ENCODE measurements around the gene IGIP. TPM values are rescaled to one million over a fixed set of nuclear protein-coding genes. Genes with fewer than 3 reads are reported as not detected.

IGIP gene
- total RNA-seq, 1 donor from 2014 or later = 1.1 TPM

- H3K27me3 Mint-ChIP-seq (ENCODE audit: low read depth) = peaks cover 93% of the 10 kb centered on the region
- TF ChIP-seq, protein P1, sequence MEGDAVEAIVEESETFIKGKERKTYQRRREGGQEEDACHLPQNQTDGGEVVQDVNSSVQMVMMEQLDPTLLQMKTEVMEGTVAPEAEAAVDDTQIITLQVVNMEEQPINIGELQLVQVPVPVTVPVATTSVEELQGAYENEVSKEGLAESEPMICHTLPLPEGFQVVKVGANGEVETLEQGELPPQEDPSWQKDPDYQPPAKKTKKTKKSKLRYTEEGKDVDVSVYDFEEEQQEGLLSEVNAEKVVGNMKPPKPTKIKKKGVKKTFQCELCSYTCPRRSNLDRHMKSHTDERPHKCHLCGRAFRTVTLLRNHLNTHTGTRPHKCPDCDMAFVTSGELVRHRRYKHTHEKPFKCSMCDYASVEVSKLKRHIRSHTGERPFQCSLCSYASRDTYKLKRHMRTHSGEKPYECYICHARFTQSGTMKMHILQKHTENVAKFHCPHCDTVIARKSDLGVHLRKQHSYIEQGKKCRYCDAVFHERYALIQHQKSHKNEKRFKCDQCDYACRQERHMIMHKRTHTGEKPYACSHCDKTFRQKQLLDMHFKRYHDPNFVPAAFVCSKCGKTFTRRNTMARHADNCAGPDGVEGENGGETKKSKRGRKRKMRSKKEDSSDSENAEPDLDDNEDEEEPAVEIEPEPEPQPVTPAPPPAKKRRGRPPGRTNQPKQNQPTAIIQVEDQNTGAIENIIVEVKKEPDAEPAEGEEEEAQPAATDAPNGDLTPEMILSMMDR (conservative IDR thresholded peaks at IDR 0.05) = no peak
- DNase-seq (ENCODE audit: low read depth, low spot score) = no peak
- H3K9me3 Mint-ChIP-seq = no peaks in the 10 kb centered on the region
- H3K36me3 Mint-ChIP-seq (ENCODE audit: low read depth) = no peaks in the 10 kb centered on the region
- no peak overlapping the region for H3K4me3 Mint-ChIP-seq
- H3K27ac Mint-ChIP-seq (ENCODE audit: unreplicated experiment) = no peak overlapping the region
- H3K4me1 Mint-ChIP-seq = peaks cover 23% of the 10 kb centered on the region
These were observed 21.6 kb upstream of the IGIP start for GRCh38 chr5:140104100-140104499.

GRCh38 chr5:140106101-140106500, 19.6 kb upstream of the IGIP start:
- no peaks in the 10 kb centered on the region for H3K9me3 Mint-ChIP-seq
- no peak overlapping the region for H3K27ac Mint-ChIP-seq (ENCODE audit: unreplicated experiment)
- TF ChIP-seq, protein P1 (conservative IDR thresholded peaks at IDR 0.05) = no peak
- H3K36me3 Mint-ChIP-seq (ENCODE audit: low read depth) = no peaks in the 10 kb centered on the region
- DNase-seq (ENCODE audit: low read depth, low spot score) = no peak
- H3K4me1 Mint-ChIP-seq = peaks cover 29% of the 10 kb centered on the region
- H3K4me3 Mint-ChIP-seq = peak overlapping the region; percentile 91
- peaks cover 95% of the 10 kb centered on the region for H3K27me3 Mint-ChIP-seq (ENCODE audit: low read depth)

DNA sequence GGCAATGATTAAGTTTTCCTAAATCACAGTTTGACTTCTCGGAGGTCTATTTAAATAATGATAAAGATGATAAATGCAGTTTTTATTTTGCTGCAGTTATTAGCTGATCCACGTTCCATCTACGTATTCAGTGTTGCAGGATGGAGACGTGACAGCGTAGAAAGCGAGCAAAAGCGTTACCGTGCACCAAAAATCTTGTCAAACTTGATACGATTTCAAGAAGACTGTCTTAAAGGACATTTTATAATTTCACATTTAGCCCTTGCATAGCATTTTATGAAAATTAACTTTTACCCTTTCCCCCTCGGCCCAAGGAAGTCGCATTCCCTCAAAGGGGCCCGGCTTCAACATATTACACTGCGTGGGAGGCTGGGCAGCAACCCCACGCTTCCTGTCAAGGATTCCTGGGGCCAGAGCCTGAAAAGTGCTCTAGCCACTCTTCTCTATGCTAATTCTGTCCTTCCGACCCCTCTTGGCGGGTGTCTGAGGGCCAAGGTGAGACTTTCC, 18.9 kb upstream of the IGIP start:
- no peaks in the 10 kb centered on the region for H3K36me3 Mint-ChIP-seq (ENCODE audit: low read depth)
- H3K27me3 Mint-ChIP-seq (ENCODE audit: low read depth) = peaks cover 95% of the 10 kb centered on the region
- H3K27ac Mint-ChIP-seq (ENCODE audit: unreplicated experiment) = no peak overlapping the region
- peaks cover 30% of the 10 kb centered on the region for H3K4me1 Mint-ChIP-seq
- no peaks in the 10 kb centered on the region for H3K9me3 Mint-ChIP-seq
- DNase-seq (ENCODE audit: low read depth, low spot score) = no peak
- peak overlapping the region; percentile 91 for H3K4me3 Mint-ChIP-seq
- TF ChIP-seq, protein P1 (conservative IDR thresholded peaks at IDR 0.05) = no peak

- Mint-ChIP-seq H3K27me3 (ENCODE audit: low read depth) (peaks cover 97% of the 10 kb centered on the region), H3K9me3 (no peaks in the 10 kb centered on the region), H3K36me3 (ENCODE audit: low read depth) (no peaks in the 10 kb centered on the region), H3K27ac (ENCODE audit: unreplicated experiment) (no peak overlapping the region), H3K4me3 (peak overlapping the region; percentile 91), H3K4me1 (peaks cover 30% of the 10 kb centered on the region)
- peak; percentile 81 for DNase-seq (ENCODE audit: low read depth, low spot score)
- TF ChIP-seq, protein P1 (conservative IDR thresholded peaks at IDR 0.05) = peak; percentile 35
These were observed 18.2 kb upstream of the IGIP start for GRCh38 chr5:140107312-140108092.

DNA sequence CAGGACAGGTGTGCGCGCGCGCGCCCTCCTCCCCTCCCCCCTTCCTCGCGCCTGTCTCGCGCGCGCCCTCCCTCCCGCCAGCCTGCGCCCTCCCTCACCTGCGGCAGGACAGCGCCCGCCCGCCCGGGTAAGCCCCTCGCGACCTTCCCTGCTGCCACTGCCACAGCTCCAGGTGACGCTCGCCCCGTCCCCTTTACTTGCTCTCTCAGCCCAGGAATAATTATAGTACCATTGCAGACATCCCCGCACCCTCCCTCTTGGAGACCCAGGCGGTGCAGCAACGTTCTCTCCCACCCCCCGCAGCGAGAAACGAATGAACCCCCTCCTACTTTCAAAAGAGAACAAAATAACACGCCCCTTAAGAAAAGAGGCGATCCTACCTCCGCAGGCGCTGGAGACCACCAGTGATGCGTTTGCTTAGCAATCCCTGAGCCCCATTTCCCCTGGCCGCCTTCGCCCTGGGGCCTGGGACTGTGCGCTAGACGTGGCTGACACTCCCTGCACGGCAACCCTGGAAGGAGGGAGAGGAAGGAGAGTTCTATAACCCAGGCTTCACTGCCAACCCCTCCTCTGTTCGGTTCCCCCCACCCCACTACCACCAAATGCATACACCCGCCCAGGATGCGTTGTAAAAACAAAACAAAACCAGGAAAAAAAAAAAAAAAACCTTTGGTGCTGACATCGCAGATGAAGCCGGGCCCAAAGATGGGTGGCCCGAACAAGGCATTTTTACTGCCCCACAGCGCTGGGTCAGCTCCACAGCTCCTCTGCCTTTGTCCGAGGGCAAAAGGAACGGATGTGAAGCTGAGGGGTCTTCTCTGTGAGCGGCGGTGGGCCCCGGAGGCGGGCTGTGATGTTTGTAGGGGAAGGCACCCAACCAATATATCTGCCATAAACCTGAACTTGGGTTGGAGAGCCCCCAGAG, 17.4 kb upstream of the IGIP start:
- peak; percentile 12 for DNase-seq (ENCODE audit: low read depth, low spot score)
- no peaks in the 10 kb centered on the region for H3K36me3 Mint-ChIP-seq (ENCODE audit: low read depth)
- H3K9me3 Mint-ChIP-seq = no peaks in the 10 kb centered on the region
- H3K4me3 Mint-ChIP-seq = peak overlapping the region; percentile 91
- peaks cover 99% of the 10 kb centered on the region for H3K27me3 Mint-ChIP-seq (ENCODE audit: low read depth)
- peaks cover 30% of the 10 kb centered on the region for H3K4me1 Mint-ChIP-seq
- no peak overlapping the region for H3K27ac Mint-ChIP-seq (ENCODE audit: unreplicated experiment)
- TF ChIP-seq, protein P1 (conservative IDR thresholded peaks at IDR 0.05) = no peak
